Nephron progenitor cell (in vitro differentiated cells): ENCODE measurements around the gene PUS1.
A peak's percentile ranks its signal among the peaks of the same experiment; 100 is the strongest.

Source experiments
- DNase-seq: peaks from one replicate; pipeline ENCODE4 v3.0.0; 2021
- H3K27ac Mint-ChIP-seq: 2 replicates; pipeline ENCODE4 v1.8.0; 2021; ENCODE audit warnings: mild to moderate bottlenecking, moderate library complexity, mixed read lengths
- H3K27me3 Mint-ChIP-seq: 2 replicates; pipeline ENCODE4 v1.8.0; 2021; ENCODE audit warnings: mild to moderate bottlenecking, low read depth, mixed read lengths; ENCODE audit not compliant: poor library complexity
- H3K36me3 Mint-ChIP-seq: 2 replicates; pipeline ENCODE4 v1.8.0; 2021; ENCODE audit warnings: low read depth, mixed read lengths
- H3K4me1 Mint-ChIP-seq: 2 replicates; pipeline ENCODE4 v1.8.0; 2021; ENCODE audit warnings: mixed read lengths
- H3K4me3 Mint-ChIP-seq: 2 replicates; pipeline ENCODE4 v1.8.0; 2021; ENCODE audit warnings: mild to moderate bottlenecking, moderate library complexity, mixed read lengths
- H3K9me3 Mint-ChIP-seq: 2 replicates; pipeline ENCODE4 v1.8.0; 2021; ENCODE audit warnings: mild to moderate bottlenecking, moderate library complexity, mixed read lengths
- TF ChIP-seq, protein P1 (sequence below): fragments of 200-600 bp; sonication (generic); IDR thresholded peaks from 2 replicates; pipeline ENCODE4 v1.5.0; 2021; ENCODE audit warnings: antibody characterized with exemption

Gene PUS1

DNA sequence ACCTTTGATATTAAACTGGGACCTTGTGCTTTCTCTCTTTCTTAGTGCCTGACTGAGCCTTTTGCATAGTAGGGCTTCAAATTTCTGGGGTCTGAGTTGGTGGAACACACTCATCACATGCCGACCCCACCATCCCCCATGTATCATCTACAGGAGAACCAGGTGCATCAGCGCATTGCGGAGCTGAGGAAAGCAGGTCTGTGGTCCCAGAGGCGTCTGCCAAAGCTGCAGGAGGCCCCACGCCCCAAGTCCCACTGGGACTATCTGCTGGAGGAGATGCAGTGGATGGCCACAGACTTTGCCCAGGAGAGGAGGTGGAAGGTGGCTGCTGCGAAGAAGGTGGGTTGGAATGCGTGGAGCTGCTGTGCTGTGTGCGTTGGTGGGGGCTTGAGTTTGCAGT, 58.5 kb downstream of the PUS1 start:
- H3K27ac Mint-ChIP-seq: no peak overlapping the region
- no peak for DNase-seq
- no peaks in the 10 kb centered on the region for H3K9me3 Mint-ChIP-seq
- H3K4me3 Mint-ChIP-seq: no peak overlapping the region
- TF ChIP-seq, protein P1, sequence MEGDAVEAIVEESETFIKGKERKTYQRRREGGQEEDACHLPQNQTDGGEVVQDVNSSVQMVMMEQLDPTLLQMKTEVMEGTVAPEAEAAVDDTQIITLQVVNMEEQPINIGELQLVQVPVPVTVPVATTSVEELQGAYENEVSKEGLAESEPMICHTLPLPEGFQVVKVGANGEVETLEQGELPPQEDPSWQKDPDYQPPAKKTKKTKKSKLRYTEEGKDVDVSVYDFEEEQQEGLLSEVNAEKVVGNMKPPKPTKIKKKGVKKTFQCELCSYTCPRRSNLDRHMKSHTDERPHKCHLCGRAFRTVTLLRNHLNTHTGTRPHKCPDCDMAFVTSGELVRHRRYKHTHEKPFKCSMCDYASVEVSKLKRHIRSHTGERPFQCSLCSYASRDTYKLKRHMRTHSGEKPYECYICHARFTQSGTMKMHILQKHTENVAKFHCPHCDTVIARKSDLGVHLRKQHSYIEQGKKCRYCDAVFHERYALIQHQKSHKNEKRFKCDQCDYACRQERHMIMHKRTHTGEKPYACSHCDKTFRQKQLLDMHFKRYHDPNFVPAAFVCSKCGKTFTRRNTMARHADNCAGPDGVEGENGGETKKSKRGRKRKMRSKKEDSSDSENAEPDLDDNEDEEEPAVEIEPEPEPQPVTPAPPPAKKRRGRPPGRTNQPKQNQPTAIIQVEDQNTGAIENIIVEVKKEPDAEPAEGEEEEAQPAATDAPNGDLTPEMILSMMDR: no peak
- H3K27me3 Mint-ChIP-seq: no peaks in the 10 kb centered on the region
- H3K4me1 Mint-ChIP-seq: peaks cover 30% of the 10 kb centered on the region
- H3K36me3 Mint-ChIP-seq: peaks cover 63% of the 10 kb centered on the region

DNA sequence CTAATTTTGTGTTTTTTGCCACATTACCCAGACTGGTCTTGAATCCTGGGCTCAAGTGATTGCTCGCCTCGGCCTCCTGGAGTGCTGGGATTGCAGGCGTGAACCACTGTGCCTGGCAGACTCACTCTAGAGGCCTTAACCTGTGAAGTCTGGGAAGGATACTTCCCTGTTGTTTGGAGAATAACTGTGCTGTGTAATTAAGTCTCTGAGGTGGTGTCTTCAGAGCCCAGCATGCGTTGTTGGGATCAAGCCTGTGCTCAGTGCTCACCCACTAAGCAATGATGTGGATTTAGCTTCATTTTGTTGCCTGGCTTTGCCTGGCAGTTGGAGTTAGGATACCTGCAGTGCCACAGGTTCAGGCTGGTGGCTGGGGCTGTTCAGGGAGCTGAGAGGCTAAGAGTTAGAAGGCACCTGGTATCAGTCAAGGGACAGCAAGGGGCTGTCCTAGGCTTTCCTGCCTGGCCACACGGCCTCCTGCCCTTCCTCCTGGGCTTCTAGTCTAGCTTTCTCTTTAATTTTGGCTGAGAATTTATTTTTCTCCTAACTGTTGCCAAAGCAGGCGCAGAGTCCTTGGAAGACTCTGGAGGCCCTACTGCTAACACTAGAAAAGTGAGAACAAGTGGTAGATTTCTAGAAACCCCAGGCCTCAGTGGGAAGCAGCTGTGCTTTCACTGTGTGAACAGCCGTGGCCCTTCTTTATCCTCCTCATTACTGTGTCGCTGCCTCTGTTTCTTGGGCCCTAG, 59.1 kb downstream of the PUS1 start:
- no peak overlapping the region for H3K27ac Mint-ChIP-seq
- peaks cover 69% of the 10 kb centered on the region for H3K36me3 Mint-ChIP-seq

DNA sequence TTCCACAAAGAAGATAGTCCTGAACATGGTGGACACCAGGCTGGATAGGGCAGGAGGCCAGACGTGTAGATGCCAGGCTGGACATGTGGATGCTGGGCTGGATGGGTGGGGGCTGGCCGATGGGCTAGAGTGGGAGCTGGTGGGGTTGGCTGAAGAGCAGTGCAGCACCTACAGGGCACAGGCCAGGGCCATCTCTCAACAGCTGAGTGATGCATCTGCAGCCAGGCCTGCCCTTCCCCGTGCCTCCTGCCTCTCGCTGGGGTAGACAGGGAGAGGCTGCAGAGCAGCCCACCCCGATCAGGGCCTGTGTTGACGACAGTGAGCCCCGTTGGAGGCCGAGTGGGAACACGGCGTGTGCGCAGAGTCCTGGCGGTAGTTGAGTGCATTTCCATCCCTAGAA, 59.9 kb downstream of the PUS1 start:
- Mint-ChIP-seq H3K27ac (no peak overlapping the region), H3K4me3 (no peak overlapping the region), H3K36me3 (peaks cover 72% of the 10 kb centered on the region), H3K27me3 (no peaks in the 10 kb centered on the region), H3K9me3 (no peaks in the 10 kb centered on the region), H3K4me1 (peaks cover 21% of the 10 kb centered on the region)
- no peak for DNase-seq
- TF ChIP-seq, protein P1: no peak

More for the DNA sequence above, 59.1 kb downstream of the PUS1 start:
- H3K4me3 Mint-ChIP-seq: no peak overlapping the region
- H3K4me1 Mint-ChIP-seq: peaks cover 26% of the 10 kb centered on the region
- TF ChIP-seq, protein P1: no peak
- no peaks in the 10 kb centered on the region for H3K27me3 Mint-ChIP-seq
- H3K9me3 Mint-ChIP-seq: no peaks in the 10 kb centered on the region
- no peak for DNase-seq

DNA sequence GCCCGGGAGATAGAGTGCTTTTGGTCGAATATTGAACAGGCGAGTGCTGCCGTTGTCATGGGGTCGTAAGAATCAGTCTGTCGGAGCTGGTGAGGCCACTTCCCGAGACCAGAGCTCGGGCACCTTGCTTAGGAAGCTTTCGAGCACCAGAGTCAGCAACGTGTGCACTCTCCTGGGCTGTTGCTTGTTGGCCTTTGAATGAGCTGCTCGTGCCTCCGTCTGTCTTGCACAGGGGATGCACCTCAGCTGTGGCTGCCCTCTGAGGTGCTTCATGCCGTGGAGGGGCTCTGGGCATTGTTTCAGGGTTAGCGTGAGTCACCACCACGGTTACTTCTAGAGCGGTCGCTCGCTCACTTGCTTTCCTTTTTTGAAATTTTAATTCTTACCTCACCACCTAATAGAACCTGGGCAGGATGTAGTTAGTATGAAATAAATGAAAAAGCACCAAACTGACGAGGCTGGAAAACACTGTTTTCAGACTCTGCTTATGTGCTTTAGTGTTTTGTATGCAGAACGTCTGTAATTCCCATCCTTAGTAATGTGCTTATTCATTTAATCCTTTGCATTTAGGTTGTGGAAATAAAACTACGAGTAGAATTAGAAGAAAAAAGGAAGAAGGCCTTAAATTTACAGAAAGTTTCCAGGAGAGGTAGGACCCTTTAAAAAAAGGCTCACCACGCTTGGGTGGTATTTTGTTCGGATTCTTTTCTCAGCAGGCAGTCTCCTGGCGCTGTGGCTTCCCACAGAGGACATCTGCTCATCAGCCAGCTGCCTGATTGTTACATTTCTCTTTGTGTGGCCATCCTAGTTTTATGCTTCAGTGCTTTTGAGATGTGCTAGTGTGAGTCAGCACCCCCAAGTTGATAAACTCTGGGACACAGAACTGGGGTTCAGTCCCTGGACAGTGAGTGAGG, 61.2 kb downstream of the PUS1 start:
- Mint-ChIP-seq H3K4me3 (no peak overlapping the region), H3K9me3 (no peaks in the 10 kb centered on the region), H3K27ac (peak overlapping the region; percentile 21), H3K27me3 (no peaks in the 10 kb centered on the region), H3K4me1 (peaks cover 21% of the 10 kb centered on the region), H3K36me3 (peaks cover 84% of the 10 kb centered on the region)
- no peak for DNase-seq
- TF ChIP-seq, protein P1: no peak

DNA sequence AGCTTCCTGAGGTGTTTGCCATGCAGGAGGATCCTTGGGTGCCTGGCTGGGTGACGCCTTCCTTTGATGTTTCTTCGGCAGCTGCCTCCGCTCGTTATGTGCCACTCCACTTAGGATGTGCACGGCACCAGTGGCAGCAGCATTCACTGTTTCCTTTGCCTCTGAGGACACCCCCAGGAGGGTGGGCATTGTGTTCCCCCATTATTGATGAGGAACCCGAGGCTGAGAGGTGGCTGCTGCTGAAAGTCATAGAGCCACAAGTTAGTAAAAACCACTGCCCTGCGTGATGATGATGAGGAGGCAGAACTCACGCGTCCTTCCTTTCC, 61.9 kb downstream of the PUS1 start:
- H3K27ac Mint-ChIP-seq: peak overlapping the region; percentile 43
- TF ChIP-seq, protein P1: no peak
- no peak for DNase-seq
- no peaks in the 10 kb centered on the region for H3K9me3 Mint-ChIP-seq
- H3K27me3 Mint-ChIP-seq: no peaks in the 10 kb centered on the region
- H3K4me3 Mint-ChIP-seq: no peak overlapping the region
- H3K4me1 Mint-ChIP-seq: peaks cover 21% of the 10 kb centered on the region
- peaks cover 84% of the 10 kb centered on the region for H3K36me3 Mint-ChIP-seq
